AG09309 (cell line): ENCODE measurements around the gene WWC1.

Experiments used
- DNase-seq: peaks from one replicate; pipeline ENCODE4 v3.0.0-alpha.2; 2010; ENCODE audit warnings: low read depth
- H3K4me3 ChIP-seq: 2 replicates; pipeline ENCODE4 v1.5.1; 2011; ENCODE audit warnings: mild to moderate bottlenecking, low read depth, low read length, moderate library complexity; ENCODE audit not compliant: control insufficient read depth
- CTCF ChIP-seq: IDR thresholded peaks from 2 replicates; pipeline ENCODE4 v1.5.1; 2011; ENCODE audit warnings: mild to moderate bottlenecking, low read depth, low read length, inconsistent platforms; ENCODE audit not compliant: insufficient read depth, control insufficient read depth; ENCODE audit errors: missing control alignments

WWC1 gene

GRCh38 chr5:168270476-168270875 lies 21.0 kb upstream of the WWC1 start:
- no peak overlapping the region for H3K4me3 ChIP-seq
- no peak for DNase-seq
- TF ChIP-seq CTCF = no peak

GRCh38 chr5:168273056-168273980 lies 18.1 kb upstream of the WWC1 start:
- no peak overlapping the region for H3K4me3 ChIP-seq
- no peak for DNase-seq

GRCh38 chr5:168274406-168274805 lies 17.0 kb upstream of the WWC1 start:
- H3K4me3 ChIP-seq = no peak overlapping the region
- TF ChIP-seq CTCF = no peak
- DNase-seq = no peak

More at GRCh38 chr5:168273056-168273980, 18.1 kb upstream of the WWC1 start:
- no peak for TF ChIP-seq CTCF

DNA sequence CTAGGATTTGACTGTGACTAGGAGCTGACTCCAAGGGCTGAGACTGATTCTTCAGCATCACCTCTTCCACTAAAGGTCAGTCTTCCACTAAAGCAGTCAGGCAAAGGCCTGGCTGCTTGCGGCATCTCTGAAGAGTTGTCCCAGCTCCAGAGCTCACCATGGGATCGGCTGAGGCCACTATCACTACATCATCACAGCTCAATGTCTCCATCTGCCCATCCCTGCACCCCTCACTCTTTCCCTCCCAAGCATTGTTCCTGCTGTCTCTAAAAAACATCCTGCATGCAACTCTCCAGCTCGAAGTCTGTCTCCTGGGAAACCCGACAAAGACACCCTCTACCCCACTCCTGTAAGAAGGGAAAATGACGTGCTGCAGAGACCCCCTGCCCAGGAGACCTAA lies 15.5 kb upstream of the WWC1 start:
- DNase-seq = no peak
- TF ChIP-seq CTCF = no peak
- no peak overlapping the region for H3K4me3 ChIP-seq

- no peak for DNase-seq
- H3K4me3 ChIP-seq = no peak overlapping the region
- TF ChIP-seq CTCF = no peak
Measured at GRCh38 chr5:168282120-168282519, 9.3 kb upstream of the WWC1 start.

GRCh38 chr5:168284809-168285208 lies 6.6 kb upstream of the WWC1 start:
- TF ChIP-seq CTCF = no peak
- H3K4me3 ChIP-seq = no peak overlapping the region
- DNase-seq = no peak
